HS-5 (cell line): Measurements from ENCODE around the gene PRKCE.
"Not testable (repeated sequence)": the region's sequence is repeated elsewhere in the genome, so short reads cannot be mapped to it uniquely, and the experiment has no call there.

Experiments used
- DNase-seq: peaks from one replicate; pipeline ENCODE4 v3.0.0-alpha.2; 2012; ENCODE audit warnings: low read depth

PRKCE gene

DNA sequence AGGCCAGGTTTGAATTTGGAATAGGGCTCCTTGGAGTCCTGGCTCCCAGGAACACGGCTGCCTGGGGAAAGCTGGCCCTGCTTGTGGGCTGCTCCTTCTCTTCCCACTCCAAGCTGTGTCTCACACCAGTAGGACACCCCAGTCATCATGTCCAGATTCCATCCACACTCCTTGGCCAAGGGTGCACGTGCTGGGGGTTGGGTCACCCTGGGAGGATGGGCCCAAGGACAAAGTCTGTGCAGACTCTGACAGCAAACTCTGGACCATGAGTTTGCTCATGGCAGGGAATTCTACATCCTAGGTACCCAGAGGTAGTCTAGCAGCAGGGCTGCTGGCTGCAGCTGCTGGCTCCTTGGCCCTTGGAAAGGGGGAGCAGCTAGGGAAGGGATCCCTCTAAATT, 543.4 kb downstream of the PRKCE start:
- no peak for DNase-seq

DNA sequence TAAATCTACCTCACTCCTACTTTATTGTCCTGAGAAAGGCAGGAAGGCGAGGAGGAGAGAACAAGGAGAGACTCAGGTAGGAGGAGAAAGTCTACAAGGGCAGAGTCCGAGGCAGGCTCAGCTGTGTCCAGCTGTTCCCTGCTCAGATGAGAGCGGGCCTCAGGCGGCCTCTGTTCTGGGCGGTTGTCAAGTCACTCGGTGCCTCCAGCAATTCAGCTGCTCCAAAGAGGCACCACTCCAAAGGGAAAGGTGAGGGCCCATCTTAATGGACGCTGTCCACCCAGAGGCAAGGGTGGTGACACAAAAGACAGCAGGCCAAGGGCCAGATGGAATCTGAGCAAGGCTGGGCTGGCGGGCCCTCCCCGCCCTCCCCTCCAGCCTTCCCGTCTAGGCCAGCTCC, 544.3 kb downstream of the PRKCE start:
- no peak for DNase-seq

DNA sequence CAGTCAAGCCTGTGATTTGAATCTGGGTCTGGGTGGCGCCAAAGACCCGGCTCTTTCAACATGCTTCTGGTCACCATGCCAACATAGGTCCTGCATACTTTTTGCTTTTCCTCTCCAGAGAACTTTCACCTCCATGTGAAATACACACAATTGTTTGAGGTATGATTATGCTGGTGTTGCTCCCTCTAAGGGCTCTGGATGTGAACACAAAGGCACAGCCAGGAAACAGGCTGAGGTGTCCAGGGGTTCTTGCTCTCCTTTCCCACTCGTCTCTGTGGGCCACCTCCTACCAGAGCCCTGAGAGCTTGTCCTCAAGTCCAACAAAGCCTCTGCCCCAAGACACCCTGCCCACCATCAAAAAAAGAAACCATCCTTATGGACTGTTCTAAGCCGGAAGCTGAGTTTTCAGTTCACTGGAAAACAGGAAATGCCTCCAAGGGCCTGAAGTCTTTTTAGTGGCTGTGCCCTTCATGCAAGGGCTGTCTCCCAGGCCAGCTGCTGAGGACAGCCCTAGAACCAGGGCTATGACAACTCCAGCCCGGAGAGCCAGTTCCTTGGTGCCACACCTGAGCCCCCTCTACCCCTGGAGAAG, 545.5 kb downstream of the PRKCE start:
- no peak for DNase-seq

DNA sequence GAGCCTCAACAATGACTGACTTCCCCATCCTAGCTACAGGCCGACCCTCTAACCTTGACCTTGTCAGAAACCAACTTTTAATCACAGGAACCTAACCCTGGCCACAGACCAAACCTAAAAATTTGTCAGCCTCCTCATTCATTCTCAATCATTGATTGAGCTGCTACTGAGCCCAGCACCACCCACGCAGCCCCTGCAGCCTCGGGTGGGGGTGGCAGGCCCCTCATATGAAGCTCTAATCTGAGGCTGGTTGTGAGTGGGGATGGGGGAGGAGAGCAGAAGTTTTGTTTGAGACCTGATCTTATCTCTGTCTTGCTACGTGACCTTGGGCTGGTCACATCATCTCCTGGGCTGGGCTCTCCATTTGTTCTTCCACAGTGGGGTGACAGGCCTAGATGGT, 546.2 kb downstream of the PRKCE start:
- no peak for DNase-seq

DNA sequence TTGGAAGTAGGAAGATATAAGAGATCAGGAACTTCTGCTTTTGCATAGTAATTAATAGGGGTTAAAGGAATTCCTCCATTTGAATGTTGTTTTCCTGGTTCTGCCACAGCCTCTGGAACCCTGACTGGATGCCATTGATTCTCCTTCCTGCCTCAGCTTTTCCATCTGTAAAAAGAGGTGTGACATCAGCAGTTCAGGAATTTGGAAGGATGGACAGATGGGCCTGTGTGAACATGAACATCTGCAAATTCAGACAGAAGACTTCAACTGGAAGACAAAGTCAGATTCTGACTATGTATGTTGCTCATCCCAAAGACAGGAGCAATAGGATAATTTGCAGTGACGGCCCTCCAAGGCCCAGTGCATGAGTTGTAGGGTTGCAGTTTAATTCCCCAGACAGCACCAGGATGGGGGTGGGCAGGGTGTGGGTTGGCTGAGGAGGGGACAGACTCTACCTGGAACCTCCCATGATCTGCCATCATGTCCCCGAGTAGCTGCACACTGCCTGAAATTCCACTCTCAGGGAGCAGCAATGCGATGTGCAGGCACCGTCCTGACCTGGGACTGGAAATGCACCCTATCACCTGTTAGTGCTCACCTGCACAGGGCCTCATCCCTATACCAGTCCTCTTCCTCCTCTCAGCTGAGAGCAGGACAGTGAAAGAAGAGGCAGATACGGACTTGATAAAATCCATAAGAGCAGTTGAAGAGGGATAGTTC, 546.8 kb downstream of the PRKCE start:
- no peak for DNase-seq

DNA sequence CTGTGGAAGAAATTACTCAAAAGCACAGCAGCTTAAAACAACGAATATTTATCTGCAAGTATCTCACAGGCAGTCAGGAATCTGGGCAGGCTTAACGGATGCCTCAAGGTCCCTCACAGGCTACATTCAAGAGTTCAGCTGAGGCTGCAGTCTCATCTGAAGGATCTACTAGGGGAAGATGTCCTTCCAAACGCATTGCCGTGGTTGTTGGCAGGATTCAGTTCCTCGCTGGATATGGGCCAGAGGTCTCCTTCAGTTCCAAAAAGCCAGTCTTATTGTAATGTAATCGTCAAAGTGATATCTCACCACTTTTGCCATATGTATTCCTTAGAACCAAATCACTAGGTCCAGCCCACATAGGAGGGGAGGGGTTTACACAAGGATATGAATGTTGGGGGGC, 547.5 kb downstream of the PRKCE start:
- DNase-seq, result no peak

DNA sequence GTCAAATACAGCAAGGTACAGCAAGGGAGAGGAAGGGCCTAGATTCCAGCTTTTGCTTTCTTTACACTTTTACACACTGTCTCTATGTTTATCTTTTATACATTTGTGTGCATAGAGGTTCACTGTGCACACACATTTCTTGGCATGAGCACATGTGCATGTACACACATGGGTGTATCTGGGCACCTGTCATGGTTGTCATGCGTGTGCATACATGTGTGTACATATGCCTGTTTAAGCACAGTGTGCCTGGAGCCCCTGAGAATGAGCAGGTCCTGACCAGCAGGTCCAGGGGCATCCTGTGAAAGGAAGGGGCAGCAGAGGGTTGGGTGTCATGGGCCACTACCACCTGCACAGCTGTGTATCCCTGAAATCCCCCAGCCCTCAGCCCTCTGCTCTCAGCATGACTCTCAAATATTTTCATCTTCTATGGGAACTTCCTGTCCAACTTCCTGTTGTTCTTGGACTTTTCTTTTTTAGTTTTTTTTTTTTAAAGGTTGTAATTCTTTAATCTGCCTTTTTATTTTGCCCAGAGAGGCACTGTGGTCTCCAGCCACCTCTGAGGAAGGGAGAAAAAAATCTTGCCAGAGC, 548.7 kb downstream of the PRKCE start:
- no peak for DNase-seq

DNA sequence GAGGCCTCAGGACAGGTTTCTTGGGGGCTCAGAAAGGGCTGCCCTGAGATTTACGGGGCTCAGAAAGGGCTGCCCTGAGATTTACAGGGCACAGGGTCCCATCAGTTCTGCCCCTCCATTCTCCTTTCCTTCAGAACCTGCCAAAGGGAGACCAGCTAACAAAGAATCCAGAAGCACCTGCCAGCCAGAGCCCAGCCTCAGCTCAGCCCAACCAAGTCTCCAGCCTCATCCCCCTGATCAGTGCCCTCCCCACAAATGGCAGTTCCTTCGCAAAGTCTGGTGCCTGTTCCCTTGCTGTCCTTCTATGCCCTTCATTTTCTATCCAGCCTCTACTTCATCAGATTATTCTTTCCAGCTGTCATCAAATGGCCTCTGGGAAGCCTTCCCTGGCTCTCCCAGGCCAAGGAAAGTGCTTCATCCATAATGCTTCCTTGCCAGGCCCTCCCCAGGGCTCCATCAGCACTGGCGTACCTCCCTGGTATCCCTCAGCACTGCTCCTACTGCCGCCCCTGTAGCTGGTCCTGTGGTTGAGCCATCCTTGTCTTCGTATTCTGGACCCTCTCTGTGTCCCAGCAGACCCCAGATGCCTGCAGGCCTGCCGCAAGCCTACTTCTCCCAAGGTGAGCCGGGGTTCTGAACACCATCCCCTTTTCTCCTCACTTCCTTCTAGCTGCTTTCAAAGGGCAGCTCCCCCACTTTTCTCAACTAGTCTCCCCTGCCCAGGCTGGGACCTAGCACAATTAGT, 549.6 kb downstream of the PRKCE start:
- no peak for DNase-seq

DNA sequence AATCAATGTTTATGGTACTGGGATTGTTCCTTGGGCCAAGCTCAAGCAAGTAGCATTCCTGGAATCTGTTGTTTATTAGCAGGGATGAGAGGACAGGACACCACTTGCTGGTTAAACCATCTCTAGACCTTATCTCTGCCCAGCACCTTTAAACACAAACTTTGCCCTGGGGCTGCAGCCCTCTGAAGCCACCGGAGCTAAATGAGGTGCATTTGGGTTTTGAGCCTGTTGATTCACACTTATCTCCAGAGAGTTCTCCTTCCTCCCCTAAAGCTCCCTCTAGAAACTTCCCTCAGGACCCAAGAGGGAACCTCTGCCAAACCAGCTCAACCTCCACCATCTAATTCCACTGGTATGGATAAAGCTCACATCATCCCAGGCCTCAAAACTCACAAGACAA, 551.0 kb downstream of the PRKCE start:
- no peak for DNase-seq

DNA sequence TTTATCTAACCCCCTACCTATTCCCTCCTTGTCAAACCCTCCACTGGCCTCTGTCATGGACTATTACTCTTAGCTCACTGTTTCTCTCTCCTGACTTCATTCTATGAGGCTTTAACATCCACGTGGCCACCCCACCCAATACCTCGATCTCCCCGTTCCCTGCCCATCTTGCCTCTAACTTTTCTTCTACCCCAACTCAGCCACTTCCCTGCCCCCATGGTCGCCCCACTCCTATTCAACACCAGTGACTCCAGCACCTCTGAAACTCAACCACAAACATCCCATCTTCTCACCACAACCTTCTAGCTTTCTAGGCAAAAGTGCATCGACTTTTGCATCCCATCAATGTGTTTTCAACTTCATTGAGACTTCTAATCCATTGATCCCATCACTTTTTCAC, 551.5 kb downstream of the PRKCE start:
- DNase-seq, result no peak

DNA sequence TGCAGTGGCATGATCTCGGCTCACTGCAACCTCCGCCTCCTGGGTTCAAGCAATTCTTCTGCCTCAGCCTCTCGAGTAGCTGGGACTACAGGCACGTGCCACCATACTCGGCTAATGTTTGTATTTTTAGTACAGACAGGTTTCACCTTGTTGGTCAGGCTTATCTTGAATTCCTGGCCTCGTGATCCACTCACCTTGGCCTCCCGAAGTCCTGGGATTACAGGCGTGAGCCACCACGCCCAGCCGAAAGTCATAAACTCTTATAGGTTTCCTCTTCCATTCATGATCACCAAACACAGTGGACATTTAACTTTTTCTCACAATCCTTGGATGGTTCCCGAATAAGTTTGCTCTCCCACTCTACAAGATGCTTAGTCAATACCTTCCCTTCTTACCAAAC, 552.2 kb downstream of the PRKCE start:
- DNase-seq, result not testable (repeated sequence)

DNA sequence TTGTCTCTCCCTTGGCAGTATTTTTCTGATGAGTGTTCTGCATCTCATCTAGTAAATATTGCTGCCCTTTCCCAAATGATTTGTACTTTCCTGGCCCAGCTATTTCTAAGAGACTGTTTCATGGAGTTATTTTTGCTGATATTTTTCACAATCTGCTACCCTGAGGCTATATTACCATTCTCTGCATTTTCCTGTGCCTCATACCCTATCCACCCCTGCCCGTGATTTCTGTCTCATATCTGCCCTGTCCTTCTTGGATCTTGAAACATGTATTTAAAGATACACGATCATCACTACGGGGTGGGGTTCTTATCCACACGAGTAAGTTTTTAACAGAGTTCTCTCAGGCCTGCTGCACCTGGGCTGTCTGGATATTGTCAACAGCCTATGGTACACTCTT, 556.1 kb downstream of the PRKCE start:
- no peak for DNase-seq

DNA sequence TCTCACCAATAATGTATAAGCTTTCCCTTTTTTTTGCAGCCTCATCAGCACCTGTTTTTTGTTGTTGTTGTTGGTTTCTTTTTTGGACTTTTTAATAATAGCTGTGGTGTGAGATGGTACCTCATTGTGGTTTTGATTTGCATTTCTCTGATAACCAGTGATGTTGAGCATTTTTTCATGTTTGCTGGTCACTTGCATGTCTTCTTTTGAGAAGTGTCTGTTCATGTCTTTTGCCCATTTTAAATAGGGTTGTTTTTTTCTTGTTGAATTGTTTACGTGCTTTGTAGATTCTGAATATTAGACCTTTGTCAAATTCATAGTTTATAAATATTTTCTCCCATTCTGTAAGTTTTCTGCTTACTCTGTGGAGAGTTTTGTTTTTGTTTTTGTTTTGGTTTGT, 557.3 kb downstream of the PRKCE start:
- no peak for DNase-seq

DNA sequence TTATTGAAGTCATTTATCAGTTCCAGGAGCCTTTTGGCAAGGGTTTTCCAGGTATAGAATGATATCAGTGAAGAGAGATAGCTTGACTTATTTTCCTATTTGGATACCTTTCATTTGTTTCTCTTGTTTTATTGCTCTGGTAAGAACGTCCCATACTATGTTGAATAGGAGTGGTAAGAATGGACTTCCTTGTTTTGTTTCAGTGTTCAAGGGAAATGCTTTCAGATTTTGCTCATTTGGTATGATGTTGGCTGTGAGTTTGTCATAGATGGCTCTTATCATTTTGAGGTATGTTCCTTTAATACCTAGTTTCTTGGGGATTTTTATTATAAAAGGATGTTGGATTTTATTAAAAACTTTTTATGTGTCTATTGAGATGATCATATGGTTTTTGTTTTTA, 558.6 kb downstream of the PRKCE start:
- no peak for DNase-seq

DNA sequence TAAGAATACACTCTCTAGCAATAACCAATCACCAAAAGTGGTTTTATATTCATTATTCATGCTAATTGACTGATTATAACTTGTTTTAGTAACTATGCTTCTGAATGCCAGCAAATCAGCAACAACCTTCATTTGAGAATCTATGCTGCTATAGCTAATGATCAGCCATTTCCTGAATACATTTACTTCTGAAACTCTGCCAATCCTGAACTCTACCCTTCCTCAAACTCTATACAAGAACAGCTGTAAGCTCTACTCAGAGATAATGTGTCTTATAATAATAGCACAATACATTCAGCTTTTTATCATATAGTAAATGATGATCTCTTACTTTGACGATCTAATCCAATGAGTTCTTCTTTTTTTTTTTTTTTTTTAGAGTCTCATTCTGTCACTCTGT, 560.0 kb downstream of the PRKCE start:
- no peak for DNase-seq

DNA sequence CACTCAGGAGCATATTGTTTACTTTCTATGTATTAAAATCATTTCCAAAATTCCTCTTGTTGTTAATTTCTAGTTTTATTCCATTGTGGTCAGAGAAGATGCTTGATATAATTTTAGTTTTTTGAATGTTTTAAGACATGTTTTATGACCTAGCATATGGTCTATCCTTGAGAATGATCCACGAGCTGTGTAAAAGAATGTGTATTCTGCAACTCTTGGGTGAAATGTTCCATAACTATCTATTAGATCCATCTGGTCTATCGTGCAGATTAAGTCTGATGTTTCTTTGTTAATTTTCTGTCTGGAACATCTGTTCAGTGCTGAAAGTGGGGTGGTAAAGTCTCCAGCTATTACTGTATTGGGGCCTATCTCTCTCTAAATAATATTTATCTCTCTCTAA, 562.4 kb downstream of the PRKCE start:
- DNase-seq, result no peak

DNA sequence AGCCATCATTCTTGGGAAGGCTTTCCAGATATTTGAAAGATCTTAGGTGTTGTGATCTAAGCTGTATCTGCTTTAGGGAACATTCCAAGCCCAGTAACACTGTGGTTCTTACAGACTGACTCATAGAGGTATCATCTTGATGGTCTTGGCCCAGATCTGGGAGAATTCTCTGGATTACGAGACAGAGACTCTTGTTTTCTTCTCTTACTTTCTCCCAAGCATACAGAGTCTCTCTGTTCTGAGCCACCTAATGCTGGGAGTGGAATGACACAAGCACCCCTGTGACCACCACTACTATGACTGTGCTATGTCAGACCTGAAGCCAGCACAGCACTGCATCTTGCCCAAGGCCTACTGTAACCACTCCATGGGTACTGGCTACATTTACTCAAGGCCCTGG, 564.7 kb downstream of the PRKCE start:
- DNase-seq, result peak; percentile 14

DNA sequence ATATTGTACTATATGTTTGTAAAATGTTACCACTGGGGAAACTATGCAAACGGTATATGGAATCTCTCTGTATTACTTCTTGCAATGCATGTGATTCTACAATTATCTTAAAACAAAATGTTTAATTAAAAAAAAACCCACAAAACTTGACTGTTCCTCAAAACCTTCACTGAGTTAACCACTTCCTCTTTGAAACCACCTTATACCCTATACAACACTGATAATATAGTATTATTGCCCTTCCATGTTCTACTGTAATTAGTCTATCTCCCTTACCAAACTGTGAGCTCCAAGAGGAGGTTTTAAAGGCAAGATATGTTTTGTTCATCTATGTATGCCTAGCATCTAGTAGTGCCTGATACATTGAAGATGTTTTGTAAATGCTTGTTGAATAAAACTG, 572.0 kb downstream of the PRKCE start:
- not testable (repeated sequence) for DNase-seq

DNA sequence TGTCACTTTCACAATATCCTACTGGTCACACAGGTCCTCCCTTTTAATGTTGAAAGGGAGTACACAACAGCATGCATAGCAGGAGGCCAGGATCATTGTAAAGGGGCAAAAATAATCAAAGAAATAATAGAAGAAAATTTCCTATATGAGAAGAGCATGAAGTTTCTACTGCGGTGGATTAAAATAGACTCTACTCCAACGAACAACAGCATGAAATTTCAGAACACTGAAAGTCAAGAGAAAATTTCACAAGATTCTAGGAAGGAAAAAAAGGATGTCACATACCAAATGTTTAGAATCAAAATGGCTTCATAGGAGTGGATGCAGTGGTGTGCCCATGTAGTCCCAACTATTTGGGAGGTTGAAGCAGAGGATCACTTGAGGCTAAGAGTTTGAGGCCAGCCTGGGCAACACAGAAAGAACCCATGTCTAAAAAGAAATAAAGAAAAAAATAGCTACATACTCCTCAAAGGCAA, 573.7 kb downstream of the PRKCE start:
- no peak for DNase-seq

DNA sequence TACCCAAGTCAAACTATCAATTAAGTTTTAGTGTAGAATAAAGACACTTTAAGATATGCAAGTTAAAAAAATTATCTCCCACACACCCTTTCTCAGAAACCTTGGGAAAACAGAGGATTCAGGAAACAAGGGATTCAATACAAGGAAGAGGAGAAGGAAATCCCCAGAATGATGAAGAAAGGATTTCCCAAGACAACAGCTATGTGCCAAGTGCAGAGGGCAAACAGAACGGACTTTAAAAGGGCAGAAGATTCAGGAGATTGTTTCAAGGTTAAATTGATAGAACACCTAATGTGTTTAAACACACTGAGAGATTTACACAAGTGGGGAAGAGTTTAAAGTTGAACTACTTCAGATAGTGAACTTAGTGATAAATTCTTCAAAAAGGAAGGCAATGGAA, 574.3 kb downstream of the PRKCE start:
- no peak for DNase-seq

DNA sequence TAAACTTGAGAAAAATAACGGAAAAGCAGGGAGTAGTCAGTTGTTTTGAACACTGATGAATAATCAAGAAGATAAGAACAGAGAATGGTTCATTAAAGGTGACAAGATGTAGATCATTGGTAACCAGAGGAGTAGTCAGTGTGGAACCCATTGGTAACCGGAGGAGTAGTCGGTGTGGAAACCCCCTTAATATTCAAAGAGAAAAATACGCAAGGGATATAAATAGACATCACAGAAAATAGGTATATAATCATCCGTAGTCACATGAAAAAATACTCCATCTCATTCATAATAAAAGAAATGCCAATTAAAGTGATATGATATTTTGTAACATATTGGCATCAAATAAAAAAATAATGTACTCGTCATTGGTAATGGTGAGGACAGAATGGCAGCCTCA, 575.1 kb downstream of the PRKCE start:
- no peak for DNase-seq

DNA sequence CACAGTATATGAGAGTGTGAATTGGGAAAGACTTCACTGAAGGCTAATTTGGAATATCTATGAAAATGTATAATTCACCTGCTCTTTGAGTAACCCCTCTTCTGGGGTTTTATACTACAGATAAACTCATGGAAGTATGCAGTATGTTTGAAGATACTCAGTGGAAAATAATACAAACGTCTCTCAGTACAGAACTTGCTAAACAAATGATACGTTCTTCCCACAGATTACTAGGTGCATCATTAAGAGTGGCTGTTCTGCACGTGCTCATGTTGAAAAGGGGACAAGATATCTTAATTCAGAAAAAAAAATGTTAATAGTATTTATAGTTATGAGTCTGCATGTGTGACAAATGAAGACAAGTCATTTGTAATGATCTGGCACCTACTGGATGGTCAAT, 575.5 kb downstream of the PRKCE start:
- DNase-seq, result no peak

DNA sequence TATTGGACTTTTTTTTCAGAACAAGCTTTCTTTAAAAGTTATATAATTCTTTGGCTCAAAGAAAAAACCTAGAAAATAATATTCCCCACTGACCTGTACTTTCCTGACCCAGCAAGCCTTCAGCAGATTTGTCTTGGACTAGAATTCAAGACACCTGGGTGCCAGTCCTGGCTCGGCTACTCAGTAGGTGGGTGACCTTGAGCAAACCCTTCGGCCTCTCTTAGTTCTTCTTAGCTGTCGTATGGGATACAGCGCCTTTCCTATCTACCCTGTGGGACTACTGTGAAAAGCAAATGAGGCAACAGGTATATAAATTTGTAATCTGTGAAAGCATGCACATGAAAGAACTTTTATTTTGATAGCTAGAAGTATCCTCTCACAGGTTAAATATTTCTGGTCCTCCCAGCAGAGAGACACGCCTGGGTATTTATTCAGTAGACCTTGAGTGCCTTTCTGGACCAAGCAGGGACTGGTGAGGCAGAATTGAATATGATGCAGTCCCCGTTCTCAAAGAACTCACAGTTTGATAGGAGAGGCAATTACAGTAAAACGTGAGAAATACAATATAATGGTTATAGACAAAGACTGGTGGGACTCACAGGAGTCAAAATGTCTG, 576.3 kb downstream of the PRKCE start:
- DNase-seq, result no peak
